Measurements from ENCODE around the gene MNX1. TPM values are rescaled to one million over a fixed set of nuclear protein-coding genes. Genes with fewer than 3 reads are reported as not detected.
A peak's percentile ranks its signal among the peaks of the same experiment; 100 is the strongest.

MNX1 gene
- total RNA-seq, 1 experiment from 2014 or later: not detected

- intact Hi-C loops (cut with micrococcal nuclease; ENCODE audit: unreplicated experiment): no loop called here
Measured at GRCh38 chr7:156979007-156979606, 31.4 kb downstream of the MNX1 start.

DNA sequence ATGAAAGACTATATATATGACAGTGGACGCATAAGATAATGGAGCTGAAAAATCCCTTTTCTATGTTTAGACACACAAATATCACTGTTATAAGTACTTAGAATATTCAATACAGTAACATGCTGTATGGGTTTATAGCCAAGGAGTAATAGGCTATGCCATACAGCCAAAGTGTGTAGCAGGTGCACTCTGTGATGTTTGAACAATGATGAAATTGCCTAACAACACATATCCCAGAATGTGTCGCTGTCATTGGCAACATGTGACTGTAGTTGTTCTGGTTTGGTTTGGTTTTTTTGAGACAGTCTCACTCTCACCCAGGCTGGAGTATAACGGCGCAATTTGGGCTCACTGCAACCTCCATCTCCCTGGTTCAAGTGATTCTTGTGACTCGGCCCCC lies 34.8 kb downstream of the MNX1 start:
- TF ChIP-seq CTCF (conservative IDR thresholded peaks at IDR 0.05; ENCODE audit: low read depth, low read length): no peak
- no peak for TF ChIP-seq EZH2 (IDR thresholded peaks at IDR 0.05; ENCODE audit: borderline replicate concordance, low read depth, low read length, poor library complexity, severe bottlenecking)
- H3K27ac ChIP-seq (ENCODE audit: low read depth, low read length, poor library complexity, severe bottlenecking): no peak overlapping the region
- POLR2A ChIA-PET (ENCODE audit: low non-redundant PET): no interaction called here
- H3K4me3 ChIP-seq (ENCODE audit: low read depth, low read length, poor library complexity, severe bottlenecking): no peak overlapping the region
- H3K9me3 ChIP-seq (ENCODE audit: low read depth, low read length, poor library complexity, severe bottlenecking): peaks cover 6% of the 10 kb centered on the region
- H3K27me3 ChIP-seq (replicated peaks; ENCODE audit: insufficient read depth, low read depth, low read length, poor library complexity): no peaks in the 10 kb centered on the region
- CTCF ChIA-PET: no interaction called here
- intact Hi-C loops (cut with micrococcal nuclease; ENCODE audit: unreplicated experiment): no loop called here
- no peak for DNase-seq (ENCODE audit: low spot score)
- no TSS peak for BruUV-seq (replicated peaks)
- H3K4me1 ChIP-seq (ENCODE audit: insufficient read depth, low read length, poor library complexity, severe bottlenecking): no peaks in the 10 kb centered on the region
- peaks cover 15% of the 10 kb centered on the region for H3K36me3 ChIP-seq (ENCODE audit: insufficient read depth, low read length, poor library complexity, severe bottlenecking)

More at GRCh38 chr7:156979007-156979606, 31.4 kb downstream of the MNX1 start:
- BruUV-seq (replicated peaks): no TSS peak
- Histone ChIP-seq H3K4me3 (ENCODE audit: low read depth, low read length, poor library complexity, severe bottlenecking) (no peak overlapping the region), H3K9me3 (ENCODE audit: low read depth, low read length, poor library complexity, severe bottlenecking) (peaks cover 6% of the 10 kb centered on the region), H3K27ac (ENCODE audit: low read depth, low read length, poor library complexity, severe bottlenecking) (no peak overlapping the region), H3K36me3 (ENCODE audit: insufficient read depth, low read length, poor library complexity, severe bottlenecking) (no peaks in the 10 kb centered on the region), H3K4me1 (ENCODE audit: insufficient read depth, low read length, poor library complexity, severe bottlenecking) (no peaks in the 10 kb centered on the region), H3K27me3 (replicated peaks; ENCODE audit: insufficient read depth, low read depth, low read length, poor library complexity) (no peaks in the 10 kb centered on the region)
- ChIA-PET POLR2A (ENCODE audit: low non-redundant PET) (interaction anchor here (0.7 kb wide), 1 partner anchor 11 kb away, joined by 4 read pairs; no protein-coding TSS in a partner anchor), CTCF (no interaction called here)
- TF ChIP-seq CTCF (conservative IDR thresholded peaks at IDR 0.05; ENCODE audit: low read depth, low read length): no peak
- TF ChIP-seq EZH2 (IDR thresholded peaks at IDR 0.05; ENCODE audit: borderline replicate concordance, low read depth, low read length, poor library complexity, severe bottlenecking): no peak
- no peak for DNase-seq (ENCODE audit: low spot score)

- intact Hi-C loops (cut with micrococcal nuclease; ENCODE audit: unreplicated experiment): loop anchor here (5.0 kb wide), 1 partner anchor 302 kb away; no protein-coding TSS in a partner anchor
- no peaks in the 10 kb centered on the region for H3K4me1 ChIP-seq (ENCODE audit: insufficient read depth, low read length, poor library complexity, severe bottlenecking)
- no peak overlapping the region for H3K4me3 ChIP-seq (ENCODE audit: low read depth, low read length, poor library complexity, severe bottlenecking)
- POLR2A ChIA-PET (ENCODE audit: low non-redundant PET): no interaction called here
- H3K27me3 ChIP-seq (replicated peaks; ENCODE audit: insufficient read depth, low read depth, low read length, poor library complexity): no peaks in the 10 kb centered on the region
- peaks cover 45% of the 10 kb centered on the region for H3K36me3 ChIP-seq (ENCODE audit: insufficient read depth, low read length, poor library complexity, severe bottlenecking)
- TF ChIP-seq EZH2 (IDR thresholded peaks at IDR 0.05; ENCODE audit: borderline replicate concordance, low read depth, low read length, poor library complexity, severe bottlenecking): no peak
- peak; percentile 47 for TF ChIP-seq CTCF (conservative IDR thresholded peaks at IDR 0.05; ENCODE audit: low read depth, low read length)
- BruUV-seq (replicated peaks): no TSS peak
- CTCF ChIA-PET: interaction anchor here (0.6 kb wide), 1 partner anchor 254 kb away, joined by 3 read pairs; no protein-coding TSS in a partner anchor
- H3K9me3 ChIP-seq (ENCODE audit: low read depth, low read length, poor library complexity, severe bottlenecking): no peaks in the 10 kb centered on the region
- no peak overlapping the region for H3K27ac ChIP-seq (ENCODE audit: low read depth, low read length, poor library complexity, severe bottlenecking)
- peak; percentile 29 for DNase-seq (ENCODE audit: low spot score)
Measured at GRCh38 chr7:156969972-156970420, 40.5 kb downstream of the MNX1 start.

Measured in A673 (cell line).